Adipose tissue (tissue), 3 donors: ENCODE results near the gene MAGI2. TPM values are rescaled to one million over a fixed set of nuclear protein-coding genes. Genes with fewer than 3 reads are reported as not detected.

ENCODE experiments used
- H3K27ac ChIP-seq: one replicate; pipeline ENCODE4 v1.5.1; 2013; ENCODE audit warnings: low read depth, low read length
- WGBS, 3 donors: extraction: QIAGEN DNeasy Blood & Tissue Kit; methylation state at CpG; one replicate each; pipeline ENCODE4 v1.1.7; 2013; 5-methylcytosine and 5-hydroxymethylcytosine counted together
- polyA plus RNA-seq, 3 donors: library from polyadenylated mRNA; stranded (reverse); fragments of 200-250 nt; gene quantifications; one replicate each; pipeline ENCODE4 v1.2.3, GENCODE V29; 2013
- donor health status: healthy with polysubstance abuse.
- donor health status: Bipolar disorder and iron deficiency.
- donor health status: healthy.

Gene MAGI2
- polyA plus RNA-seq, 3 donors = 0.81 to 3.2 (median 2.2) TPM

- H3K27ac ChIP-seq = no peak overlapping the region
- 20 to 60% (median 47%) methylated on average over 4 of the region's 4 CpGs for WGBS, 3 donors
These were observed 692.7 kb downstream of the MAGI2 start for GRCh38 chr7:78760620-78761355.

- no peak overlapping the region for H3K27ac ChIP-seq
These were observed 700.9 kb downstream of the MAGI2 start for GRCh38 chr7:78752554-78752953.

- no peak overlapping the region for H3K27ac ChIP-seq
- WGBS, 3 donors = 56 to 92% (median 87%) methylated on average over 4 of the region's 4 CpGs
These were observed 702.2 kb downstream of the MAGI2 start for GRCh38 chr7:78751253-78751652.

GRCh38 chr7:78749052-78749746 lies 704.3 kb downstream of the MAGI2 start:
- WGBS, 3 donors = 69 to 86% (median 71%) methylated on average over 5 of the region's 5 CpGs
- H3K27ac ChIP-seq = no peak overlapping the region

- H3K27ac ChIP-seq = no peak overlapping the region
- WGBS, 3 donors = 56 to 65% (median 62%) methylated on average over 3 of the region's 3 CpGs
These were observed 705.9 kb downstream of the MAGI2 start for GRCh38 chr7:78747592-78747991.

- WGBS, 3 donors = 67 to 74% (median 72%) methylated on average over 2 of the region's 2 CpGs
- H3K27ac ChIP-seq = no peak overlapping the region
These were observed 707.2 kb downstream of the MAGI2 start for GRCh38 chr7:78746301-78746700.

DNA sequence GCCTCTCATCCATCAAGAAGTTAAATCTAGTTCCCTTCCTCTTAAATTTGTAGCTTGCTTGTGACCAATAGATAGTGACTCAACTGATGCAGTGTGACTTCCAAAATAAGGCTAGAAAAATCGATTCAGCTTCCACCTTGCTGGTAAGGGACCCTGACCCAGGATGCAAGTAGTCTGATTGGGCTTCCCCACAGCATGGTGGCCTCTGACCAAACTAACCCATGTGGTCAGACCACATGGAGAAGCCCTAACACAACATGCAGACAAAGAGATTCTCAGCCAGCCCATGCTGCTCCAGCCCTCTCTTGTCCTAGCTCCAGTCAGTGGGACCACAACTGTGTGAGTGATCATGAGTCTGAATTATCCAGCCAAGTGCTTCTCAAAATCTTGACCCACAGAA lies 710.8 kb downstream of the MAGI2 start:
- WGBS, 3 donors = 75 to 84% (median 77%) methylated on average over 1 of the region's 1 CpG
- H3K27ac ChIP-seq = no peak overlapping the region

DNA sequence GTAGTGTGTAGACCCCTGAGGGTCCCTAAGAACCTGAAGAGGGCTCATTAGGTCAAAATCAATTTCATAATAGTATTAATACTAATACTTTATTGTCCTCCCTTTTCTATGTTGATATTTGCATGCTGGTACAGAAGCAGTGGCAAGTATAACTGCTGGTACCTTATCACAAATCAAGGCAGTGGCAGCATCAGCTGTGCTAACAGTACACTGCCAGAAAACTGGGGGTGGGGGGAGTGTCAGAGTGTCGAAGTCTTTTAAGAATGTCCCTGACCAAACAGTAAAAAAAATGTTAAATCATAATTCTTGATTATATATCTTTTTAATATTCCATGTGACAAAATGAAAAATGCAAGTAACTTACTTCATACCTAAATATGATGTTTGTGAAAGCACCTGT lies 716.9 kb downstream of the MAGI2 start:
- no peak overlapping the region for H3K27ac ChIP-seq
- WGBS, 3 donors = 16 to 82% (median 72%) methylated on average over 1 of the region's 1 CpG

DNA sequence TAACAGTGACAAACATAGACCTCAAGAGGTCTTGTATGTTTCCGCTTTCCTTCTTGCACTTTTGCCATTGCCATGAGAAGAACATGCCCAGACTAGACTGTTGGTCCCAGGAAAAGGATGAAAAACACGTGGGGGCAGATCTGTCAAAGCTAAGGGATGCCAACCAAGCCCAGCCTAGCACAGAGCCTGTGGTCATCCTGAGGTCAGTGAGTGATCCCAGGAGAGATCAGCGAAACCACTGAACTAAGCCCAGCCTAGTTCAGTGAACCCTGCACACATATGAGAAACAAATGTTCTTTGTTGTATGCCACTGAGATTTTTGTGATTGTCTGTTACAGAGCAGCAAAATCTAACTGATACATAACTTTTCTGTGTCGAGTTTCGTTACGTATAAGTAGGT lies 718.8 kb downstream of the MAGI2 start:
- WGBS, 3 donors = 83 to 90% (median 85%) methylated on average over 6 of the region's 6 CpGs
- H3K27ac ChIP-seq = no peak overlapping the region

DNA sequence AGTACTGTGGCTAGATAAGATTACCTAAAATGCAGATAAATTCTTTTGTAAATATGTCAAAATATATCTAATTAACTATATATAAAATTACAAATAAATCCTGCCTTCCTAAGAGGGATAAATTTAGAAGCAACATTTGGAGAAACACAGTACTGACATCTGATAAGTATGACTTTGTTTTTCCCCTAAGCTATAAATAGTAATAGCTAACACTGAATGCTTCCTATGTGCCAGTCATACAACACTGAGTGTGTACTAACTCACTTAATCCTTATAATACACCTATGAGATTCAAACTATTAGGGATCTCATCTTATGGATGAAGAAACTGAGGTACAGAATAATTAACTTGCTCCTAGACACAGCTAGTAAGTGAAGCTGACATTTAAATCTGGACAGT lies 733.4 kb downstream of the MAGI2 start:
- no peak overlapping the region for H3K27ac ChIP-seq

DNA sequence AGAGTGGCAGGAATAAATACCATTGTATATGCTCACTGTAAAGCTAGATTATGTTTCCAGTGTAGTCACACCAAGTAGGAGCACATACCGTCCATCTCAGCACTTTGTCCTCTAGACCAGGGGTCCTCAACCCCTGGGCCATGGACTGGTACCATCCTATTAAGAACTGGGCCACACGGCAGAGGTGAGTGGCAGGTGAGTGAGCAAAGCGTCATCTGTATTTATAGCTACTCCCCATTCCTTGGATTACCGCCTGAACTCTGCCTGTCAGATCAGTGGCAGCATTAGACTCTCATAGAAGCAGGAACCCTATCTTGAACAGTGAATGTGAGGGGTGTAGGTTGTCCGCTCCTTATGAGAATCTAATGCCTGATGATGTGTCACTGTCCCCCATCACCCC lies 735.3 kb downstream of the MAGI2 start:
- 75 to 98% (median 80%) methylated on average over 5 of the region's 5 CpGs for WGBS, 3 donors
- no peak overlapping the region for H3K27ac ChIP-seq

- 73 to 80% (median 76%) methylated on average over 10 of the region's 10 CpGs for WGBS, 3 donors
- H3K27ac ChIP-seq = no peak overlapping the region
These were observed 736.6 kb downstream of the MAGI2 start for GRCh38 chr7:78716876-78717275.

GRCh38 chr7:78714356-78714755 lies 739.1 kb downstream of the MAGI2 start:
- WGBS, 3 donors = 75 to 96% (median 79%) methylated on average over 4 of the region's 4 CpGs
- H3K27ac ChIP-seq = no peak overlapping the region

DNA sequence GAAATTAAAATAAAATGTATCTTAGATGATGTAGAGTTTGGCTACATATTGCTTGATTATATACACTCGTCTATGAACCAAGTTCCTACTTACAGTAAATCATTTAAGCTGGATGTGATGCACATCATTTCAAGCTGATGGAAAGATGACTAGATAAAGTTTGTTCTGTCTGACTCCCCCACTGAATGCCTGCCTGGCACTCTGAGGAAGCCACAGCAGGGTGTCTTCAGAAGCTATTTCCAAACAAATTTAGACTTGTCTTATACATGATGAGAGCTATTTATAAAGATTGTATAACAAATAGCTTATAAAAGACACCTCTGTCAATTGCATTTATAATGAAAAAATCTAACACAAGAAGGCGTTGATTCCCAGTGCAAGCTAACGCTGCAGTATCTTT lies 741.4 kb downstream of the MAGI2 start:
- no peak overlapping the region for H3K27ac ChIP-seq
- 89 to 93% (median 91%) methylated on average over 3 of the region's 3 CpGs for WGBS, 3 donors

DNA sequence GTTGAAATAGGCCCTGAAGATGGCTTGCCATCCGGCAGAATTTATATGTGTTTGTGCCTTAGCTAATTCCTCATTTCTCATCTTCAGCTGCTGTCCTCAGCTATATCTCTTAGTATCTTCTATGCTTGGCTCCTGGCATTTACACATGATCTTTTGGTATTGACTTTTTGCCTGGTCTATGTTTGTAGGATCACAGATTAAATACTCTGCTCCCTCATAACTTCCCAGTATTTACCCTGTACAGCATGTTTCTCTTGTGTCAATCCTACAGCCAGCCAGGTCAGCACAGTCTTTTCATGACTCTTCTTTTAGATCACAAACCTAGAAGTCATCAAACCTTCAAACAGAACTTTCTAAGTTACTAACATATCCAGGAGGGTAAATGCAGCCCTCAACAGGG lies 743.8 kb downstream of the MAGI2 start:
- H3K27ac ChIP-seq = no peak overlapping the region
- 92 to 96% (median 95%) methylated on average over 1 of the region's 1 CpG for WGBS, 3 donors

DNA sequence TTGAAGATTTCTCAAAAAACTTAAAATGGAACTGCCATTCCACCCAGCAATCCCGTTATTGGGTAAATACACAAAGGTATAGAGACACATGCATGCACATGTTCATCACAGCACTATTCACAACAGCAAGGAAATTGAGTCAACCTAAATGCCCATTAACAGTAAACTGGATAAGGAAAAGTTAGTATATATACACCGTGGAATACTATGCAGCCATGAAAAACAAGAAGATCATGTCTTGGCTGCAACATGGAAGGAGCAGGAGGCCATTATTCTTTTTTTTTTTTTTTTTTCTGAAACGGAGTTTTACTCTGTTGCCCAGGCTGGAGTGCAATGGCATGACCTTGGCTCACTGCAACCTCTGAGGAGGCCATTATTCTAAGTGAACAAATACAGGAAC lies 749.0 kb downstream of the MAGI2 start:
- 73 to 93% (median 91%) methylated on average over 3 of the region's 3 CpGs for WGBS, 3 donors

DNA sequence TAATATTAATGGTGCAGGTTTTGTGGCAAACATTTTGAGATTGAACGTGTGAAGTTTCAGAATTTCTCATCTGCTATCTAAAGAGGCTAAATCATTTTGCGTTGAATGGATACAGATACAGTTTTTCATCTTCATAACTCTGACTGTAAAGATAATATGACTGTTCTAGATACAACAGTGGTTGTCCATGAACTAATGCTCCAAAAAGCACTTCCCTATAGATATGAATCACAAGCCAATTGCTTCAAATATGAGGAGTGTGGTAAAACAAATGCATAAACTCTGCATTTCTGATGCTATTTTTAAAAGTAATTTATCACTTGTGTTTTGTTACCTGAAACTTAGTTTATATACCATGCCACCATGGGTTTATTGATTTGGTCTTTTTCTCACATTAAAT lies 750.1 kb downstream of the MAGI2 start:
- 72 to 92% (median 78%) methylated on average over 2 of the region's 2 CpGs for WGBS, 3 donors
- no peak overlapping the region for H3K27ac ChIP-seq

More for the DNA sequence above, 749.0 kb downstream of the MAGI2 start:
- no peak overlapping the region for H3K27ac ChIP-seq

DNA sequence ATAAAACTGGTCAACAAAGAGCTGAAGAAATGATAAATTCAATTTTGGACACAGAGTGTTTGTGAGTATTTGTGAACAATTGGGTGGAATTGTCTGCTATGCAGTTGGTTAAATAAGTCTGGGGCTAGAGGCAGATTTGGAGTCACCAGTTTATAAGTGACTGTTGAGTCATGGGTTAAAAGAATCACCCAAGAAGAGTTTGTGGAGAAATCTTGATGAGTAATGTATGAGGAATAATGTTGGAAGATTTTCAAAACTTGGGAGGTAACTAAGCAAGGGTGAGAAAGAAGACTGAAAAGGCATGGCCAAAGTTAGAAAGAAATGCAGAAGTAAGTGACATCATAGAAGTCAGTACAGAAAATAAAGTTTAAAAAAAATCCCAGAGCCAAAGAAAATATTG lies 750.7 kb downstream of the MAGI2 start:
- no peak overlapping the region for H3K27ac ChIP-seq

DNA sequence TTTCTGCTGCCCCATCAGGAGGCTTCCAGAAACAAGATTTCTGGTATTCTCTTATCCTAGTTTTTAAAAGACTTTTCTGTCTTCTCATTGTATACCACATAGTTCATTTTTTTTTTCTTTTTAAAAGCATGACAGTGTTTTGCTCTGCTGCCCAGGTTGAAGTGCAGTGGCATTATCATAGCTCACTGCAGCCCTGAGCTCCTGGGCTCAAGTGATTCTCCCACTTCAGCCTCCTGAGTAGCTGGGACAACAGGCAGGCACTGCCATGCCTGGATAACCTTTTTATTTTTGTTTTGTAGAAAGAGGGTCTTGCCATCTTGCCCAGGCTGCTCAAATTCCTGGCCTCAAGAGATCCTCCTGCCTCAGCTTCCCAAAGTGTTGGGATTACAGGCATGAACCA lies 757.6 kb downstream of the MAGI2 start:
- no peak overlapping the region for H3K27ac ChIP-seq

- H3K27ac ChIP-seq = no peak overlapping the region
- WGBS, 3 donors = 71 to 79% (median 78%) methylated on average over 3 of the region's 3 CpGs
These were observed 761.9 kb downstream of the MAGI2 start for GRCh38 chr7:78691584-78691983.
